GM12801 (cell line): Measurements from ENCODE around the gene CMKLR1.

Experiments
- CTCF ChIP-seq: IDR thresholded peaks from one replicate; pipeline ENCODE4 v1.5.1; 2011; ENCODE audit warnings: control low read depth; ENCODE audit not compliant: insufficient read length; ENCODE audit errors: extremely low read depth

Gene CMKLR1

GRCh38 chr12:108378926-108379325 lies 39.8 kb upstream of the CMKLR1 start:
- TF ChIP-seq CTCF = no peak

- no peak for TF ChIP-seq CTCF
Measured at GRCh38 chr12:108377260-108377659, 38.1 kb upstream of the CMKLR1 start.

- no peak for TF ChIP-seq CTCF
Measured at GRCh38 chr12:108375986-108376663, 37.0 kb upstream of the CMKLR1 start.

DNA sequence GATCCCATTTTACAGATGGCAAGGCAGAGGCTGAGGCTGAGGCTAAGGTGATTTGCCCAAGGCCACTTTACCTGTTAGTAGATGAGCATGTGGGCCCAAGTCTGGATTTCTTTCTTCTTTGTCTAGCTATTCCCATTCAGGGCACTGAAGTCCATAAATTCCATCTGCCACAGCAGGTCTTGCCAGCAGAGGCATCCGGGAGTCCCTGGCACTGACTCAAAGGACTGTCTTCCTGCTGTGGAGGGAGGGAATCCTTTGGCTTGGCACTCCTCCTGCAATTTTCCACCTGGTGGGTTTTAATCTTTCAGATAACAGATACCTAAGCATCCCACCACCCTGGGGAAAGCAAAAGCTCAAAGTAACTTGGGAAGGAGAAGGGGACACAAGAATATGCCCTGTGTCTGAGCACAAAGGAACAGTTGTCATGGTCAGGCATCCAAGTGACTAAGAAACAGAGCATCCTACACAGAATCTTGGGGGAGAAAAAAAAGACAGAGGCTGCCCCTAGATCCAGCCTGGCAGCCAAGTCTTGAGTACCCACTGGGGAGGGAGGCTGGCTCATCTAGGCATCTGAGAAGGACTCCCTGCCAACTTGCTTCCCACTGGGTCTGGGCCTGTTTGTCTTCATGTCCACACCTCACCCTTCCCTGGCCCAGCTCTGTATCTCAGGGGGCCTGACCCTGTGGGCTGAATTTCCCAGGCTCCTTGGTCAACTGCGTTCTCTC lies 35.6 kb upstream of the CMKLR1 start:
- TF ChIP-seq CTCF = no peak

DNA sequence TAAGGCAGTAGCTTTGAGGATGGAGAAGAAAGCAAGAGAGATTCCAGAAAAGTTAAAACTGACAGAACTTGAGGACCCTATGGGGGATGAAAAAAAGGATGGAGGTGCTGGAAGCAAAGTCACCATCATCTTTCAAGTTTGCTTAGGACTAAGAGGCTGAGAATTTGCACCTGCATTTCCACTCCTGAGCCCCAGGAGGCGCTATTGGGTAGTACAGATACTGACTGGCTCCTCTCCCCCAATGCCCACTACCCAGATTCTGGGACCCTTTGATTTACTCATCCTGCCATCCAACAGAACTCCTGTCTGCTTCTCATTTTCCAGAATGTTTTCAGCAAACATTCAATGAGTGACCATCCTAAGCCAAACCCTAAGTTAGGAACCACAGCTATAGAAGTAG lies 34.0 kb upstream of the CMKLR1 start:
- no peak for TF ChIP-seq CTCF

- no peak for TF ChIP-seq CTCF
Measured at GRCh38 chr12:108371801-108372344, 32.8 kb upstream of the CMKLR1 start.

DNA sequence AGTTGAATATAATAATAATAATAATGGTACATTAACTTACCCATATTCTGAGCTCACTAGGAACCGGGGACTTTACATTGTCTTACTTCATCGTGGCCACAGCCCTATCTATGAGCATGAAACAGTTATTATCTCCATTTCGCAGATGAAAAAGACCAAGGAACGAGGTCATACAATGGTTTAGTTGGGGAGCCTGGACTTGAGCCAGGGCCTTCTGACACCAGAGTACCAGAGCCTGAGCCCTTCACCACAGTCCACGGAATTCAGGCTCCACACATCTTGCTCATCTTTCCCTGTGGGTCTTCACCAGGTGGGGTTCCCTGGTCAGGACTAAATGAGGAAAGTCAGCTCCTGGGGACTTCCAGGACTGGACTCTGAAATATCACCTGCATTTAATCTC lies 31.3 kb upstream of the CMKLR1 start:
- no peak for TF ChIP-seq CTCF
